Neural progenitor cell (in vitro differentiated cells): ENCODE results near the gene CPNE4.

Experiments
- EZH2 ChIP-seq: fragments of 200-600 bp; sonication (generic); IDR thresholded peaks from 2 replicates; pipeline ENCODE4 v1.6.1; 2017; ENCODE audit warnings: antibody characterized with exemption, mild to moderate bottlenecking, moderate library complexity
- TF ChIP-seq, protein P1 (sequence below): fragments of 200-600 bp; sonication (generic); IDR thresholded peaks from 2 replicates; pipeline ENCODE4 v1.5.1; 2017; ENCODE audit warnings: antibody characterized with exemption, mild to moderate bottlenecking

DNA sequence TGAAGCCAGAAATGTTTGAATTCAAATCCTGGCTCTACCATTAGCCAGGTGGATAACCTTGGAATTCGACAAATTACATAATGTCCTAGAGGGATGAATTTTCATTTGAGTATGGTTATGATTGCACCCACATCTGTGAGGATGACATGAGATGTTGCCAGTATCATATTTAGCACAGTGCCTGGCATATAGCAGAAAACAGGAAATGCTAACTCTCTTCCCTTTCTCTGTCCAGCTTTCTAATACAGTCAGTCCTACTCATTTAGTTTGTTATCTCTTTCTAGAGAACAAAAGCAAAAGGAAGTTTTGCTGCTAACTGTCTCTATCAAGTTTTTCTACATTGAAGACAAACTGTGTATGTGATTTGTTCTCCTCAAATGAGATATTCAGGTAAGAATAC lies 231.7 kb downstream of the CPNE4 start:
- TF ChIP-seq, protein P1, sequence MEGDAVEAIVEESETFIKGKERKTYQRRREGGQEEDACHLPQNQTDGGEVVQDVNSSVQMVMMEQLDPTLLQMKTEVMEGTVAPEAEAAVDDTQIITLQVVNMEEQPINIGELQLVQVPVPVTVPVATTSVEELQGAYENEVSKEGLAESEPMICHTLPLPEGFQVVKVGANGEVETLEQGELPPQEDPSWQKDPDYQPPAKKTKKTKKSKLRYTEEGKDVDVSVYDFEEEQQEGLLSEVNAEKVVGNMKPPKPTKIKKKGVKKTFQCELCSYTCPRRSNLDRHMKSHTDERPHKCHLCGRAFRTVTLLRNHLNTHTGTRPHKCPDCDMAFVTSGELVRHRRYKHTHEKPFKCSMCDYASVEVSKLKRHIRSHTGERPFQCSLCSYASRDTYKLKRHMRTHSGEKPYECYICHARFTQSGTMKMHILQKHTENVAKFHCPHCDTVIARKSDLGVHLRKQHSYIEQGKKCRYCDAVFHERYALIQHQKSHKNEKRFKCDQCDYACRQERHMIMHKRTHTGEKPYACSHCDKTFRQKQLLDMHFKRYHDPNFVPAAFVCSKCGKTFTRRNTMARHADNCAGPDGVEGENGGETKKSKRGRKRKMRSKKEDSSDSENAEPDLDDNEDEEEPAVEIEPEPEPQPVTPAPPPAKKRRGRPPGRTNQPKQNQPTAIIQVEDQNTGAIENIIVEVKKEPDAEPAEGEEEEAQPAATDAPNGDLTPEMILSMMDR, result no peak
- no peak for TF ChIP-seq EZH2
